DMS79 treated with DMSO at 0.1 percent for 48 hours (cell line): ENCODE results near the gene CAPZB.
A peak's percentile ranks its signal among the peaks of the same experiment; 100 is the strongest.
"Not testable (repeated sequence)": the region's sequence is repeated elsewhere in the genome, so short reads cannot be mapped to it uniquely, and the experiment has no call there.

Experiments used
- DNase-seq: peaks from one replicate; lab custom pipeline; 2025; lab: John Stamatoyannopoulos, UW

The CAPZB gene

GRCh38 chr1:19485362-19486187 lies at the start of gene CAPZB:
Gene CAPZB, minus strand, starts transcription at chr1:19485539. Its CDS starts 101 bp downstream, at chr1:19485438.
- DNase-seq: peak; percentile 78

DNA sequence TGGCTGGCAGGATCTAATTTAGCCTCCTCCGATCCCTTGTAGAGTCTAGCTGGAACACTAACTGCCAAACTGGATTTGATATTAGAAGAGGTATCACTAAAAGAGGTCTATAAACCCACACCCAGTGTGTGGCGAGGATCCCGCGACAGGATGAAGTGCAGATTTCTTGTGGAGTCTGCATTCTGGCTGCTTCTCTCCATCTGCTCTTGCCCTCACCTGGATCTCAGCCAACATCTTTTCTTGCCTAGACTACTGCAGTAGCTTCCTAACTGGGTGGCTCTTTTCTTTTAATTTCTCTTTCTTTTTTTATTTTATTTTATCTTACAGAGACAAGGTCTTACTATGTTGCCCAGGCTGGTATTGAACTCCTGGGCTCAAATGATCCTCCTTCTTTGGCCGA lies 48.9 kb upstream of the CAPZB start:
- DNase-seq: peak; percentile 73

DNA sequence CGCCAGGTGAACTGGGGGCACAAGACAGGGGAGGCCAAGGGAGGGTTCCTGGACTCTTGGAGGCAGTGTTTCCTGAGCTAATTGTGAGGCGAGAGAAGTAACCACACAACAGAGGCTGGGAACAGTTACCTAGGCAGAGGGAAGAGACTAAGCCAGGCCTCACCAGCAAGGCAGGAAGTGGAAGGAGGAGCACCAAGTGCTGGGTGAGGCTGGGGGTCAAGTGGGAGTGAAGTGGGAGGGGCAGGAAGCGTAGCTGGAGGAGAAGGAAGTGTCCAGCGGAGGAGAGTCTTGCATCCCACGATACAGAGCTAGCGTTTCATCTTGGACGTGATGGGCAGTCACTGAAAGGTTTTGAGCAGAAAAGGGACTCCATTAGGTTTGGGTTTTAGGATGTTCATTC lies 48.3 kb upstream of the CAPZB start:
- DNase-seq: peak; percentile 22

DNA sequence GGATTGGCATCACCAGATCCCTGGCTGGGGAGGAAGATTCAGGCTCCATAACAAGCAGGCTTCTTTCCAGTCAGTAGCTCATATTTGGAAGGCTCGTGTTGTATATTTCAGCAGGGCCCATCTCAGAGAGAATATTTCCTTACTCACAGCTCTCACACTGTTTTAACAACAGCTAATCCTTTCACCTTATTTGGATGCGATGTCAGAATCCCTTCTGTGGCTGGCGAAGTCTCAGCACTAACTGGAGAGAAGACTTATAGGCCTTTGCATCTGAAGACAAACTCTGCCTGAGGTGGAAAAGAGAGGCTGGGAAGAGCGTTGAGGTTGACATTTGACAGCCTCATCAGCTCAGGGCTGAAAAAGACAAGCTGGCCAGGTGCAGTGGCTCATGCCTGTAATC lies 47.2 kb upstream of the CAPZB start:
- DNase-seq: no peak

GRCh38 chr1:19529664-19530063 lies 44.3 kb upstream of the CAPZB start:
- DNase-seq: no peak

DNA sequence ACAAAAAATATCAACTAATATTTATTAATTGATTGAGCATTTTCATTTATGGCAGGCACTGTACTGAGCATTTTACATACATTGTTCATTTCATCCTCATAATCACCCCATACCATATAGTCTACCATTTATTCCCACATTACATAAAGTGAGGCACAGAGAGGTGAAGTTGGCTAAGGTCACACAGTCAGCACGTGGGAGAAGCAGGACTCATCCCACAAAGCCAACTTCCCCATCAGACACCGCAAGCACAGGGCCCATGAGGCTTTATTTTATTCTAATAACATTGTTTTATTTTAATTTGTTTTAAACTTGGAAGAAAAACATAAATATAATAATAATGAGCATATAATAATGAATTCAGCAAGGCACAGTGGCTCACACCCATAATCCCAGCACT lies 43.1 kb upstream of the CAPZB start:
- DNase-seq: no peak

- no peak for DNase-seq
These were observed 40.5 kb upstream of the CAPZB start for GRCh38 chr1:19525607-19526545.

GRCh38 chr1:19524791-19525190 lies 39.5 kb upstream of the CAPZB start:
- DNase-seq: no peak

- not testable (repeated sequence) for DNase-seq
These were observed 37.2 kb upstream of the CAPZB start for GRCh38 chr1:19522570-19522969.

DNA sequence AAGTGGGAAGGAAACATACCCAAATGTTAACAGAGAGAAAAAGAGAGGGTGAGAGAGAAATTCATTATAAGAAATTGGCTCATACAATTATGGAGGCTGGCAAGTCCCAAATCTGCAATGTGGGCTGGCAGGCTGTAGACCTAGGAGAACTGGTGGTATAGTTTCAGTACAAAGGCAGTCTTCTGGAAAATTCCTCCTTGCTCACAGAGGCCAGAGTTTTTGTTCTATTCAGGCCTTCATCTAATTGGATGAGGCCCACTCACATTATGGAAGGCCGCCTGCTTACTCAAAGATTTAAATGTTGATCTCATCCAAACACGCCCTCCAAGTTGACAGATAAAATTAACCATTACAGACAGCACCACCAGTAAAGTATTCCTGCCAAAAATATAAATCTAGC lies 36.1 kb upstream of the CAPZB start:
- DNase-seq: no peak

DNA sequence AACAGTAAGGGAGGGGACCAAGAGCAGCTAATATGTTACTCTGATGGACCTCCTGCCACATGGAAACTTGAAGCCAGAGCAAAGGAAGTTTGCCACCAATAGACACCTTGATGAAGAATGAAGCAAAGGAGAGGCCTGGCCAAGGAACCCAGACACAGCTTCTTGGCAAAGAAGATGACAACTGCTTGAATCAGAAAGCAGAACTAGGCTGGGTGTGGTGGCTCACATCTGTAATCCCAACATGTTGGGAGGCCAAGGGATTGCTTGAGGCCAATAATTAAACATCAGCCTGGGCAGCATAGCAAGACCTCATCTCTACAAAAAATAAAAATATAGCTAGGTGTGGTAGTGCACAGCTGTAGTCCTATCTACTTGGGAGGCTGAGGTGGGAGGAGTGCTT lies 31.7 kb upstream of the CAPZB start:
- DNase-seq: no peak

DNA sequence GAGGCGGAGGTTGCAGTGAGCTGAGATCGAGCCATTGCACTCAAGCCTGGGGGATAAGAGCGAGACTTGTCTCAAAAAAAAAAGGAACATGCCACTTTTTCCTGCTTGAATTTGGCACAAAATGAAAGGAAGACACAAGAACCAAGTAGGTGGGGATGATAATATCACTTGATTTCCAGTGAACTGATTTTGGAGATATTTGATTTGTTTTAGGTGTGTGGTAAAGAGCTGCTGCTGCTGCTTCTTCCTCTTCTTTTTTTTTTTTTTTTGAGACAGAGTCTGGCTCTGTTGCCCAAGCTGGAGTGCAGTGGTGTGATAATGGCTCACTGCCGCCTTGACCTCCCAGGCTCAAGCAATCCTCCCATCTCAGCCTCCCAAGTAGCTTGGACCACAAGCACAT lies 29.9 kb upstream of the CAPZB start:
- no peak for DNase-seq

GRCh38 chr1:19514391-19514831 lies 29.1 kb upstream of the CAPZB start:
- DNase-seq: no peak

DNA sequence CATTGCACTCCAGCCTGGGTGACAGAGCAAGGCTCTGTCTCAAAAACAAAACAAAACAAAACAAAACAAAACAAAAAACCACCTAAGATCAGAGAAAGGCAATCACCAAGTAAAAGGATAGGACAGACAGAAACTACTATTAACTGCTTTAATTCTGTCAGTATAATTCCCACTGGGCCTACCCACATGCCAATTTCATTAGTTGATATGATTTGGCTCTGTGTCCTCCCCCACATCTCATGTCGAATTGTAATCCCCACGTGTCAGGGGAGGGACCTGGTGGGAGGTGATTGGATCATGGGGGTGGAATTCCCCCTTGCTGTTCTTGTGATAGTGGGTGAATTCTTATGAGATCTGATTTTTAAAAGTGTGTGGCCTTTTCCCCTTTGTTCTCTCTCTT lies 27.2 kb upstream of the CAPZB start:
- no peak for DNase-seq

- DNase-seq: no peak
These were observed 25.8 kb upstream of the CAPZB start for GRCh38 chr1:19511116-19511515.

DNA sequence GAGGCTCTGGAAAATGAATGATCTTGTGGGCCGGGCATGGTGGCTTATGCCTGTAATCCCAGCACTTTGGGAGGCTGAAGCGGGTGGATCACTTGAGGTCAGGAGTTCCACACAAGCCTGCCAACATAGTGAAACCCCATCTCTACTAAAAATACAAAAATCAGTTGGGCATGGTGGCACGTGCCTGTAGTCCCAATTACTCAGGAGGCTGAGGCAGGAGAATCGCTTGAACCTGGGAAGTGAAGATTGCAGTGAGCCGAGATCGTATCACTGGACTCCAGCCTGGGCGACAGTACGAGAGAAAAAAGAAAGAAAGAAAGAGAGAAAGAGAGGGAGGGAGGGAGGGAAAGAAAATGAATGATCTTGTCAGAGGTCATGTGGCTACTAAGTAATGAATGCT lies 24.3 kb upstream of the CAPZB start:
- DNase-seq: not testable (repeated sequence)

DNA sequence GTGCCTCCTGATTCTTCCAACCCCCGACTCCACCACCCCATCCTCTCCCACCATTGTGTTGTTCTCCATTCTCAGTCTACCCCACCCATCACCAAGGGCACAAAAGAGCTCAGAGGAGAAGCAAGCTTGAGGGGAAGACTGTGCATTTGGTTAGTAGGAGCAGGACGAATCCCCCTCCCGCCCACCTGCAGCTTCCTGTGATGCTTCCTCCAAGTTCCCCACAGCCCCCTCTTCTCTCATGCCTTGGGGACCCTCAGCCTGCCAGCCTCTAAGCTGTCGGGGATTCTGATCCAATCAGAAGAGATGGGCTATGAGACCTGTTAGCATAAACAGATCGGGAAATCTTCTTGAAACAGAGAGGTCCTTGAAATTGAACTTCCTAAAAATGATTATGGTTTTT lies 22.2 kb upstream of the CAPZB start:
- no peak for DNase-seq

- DNase-seq: no peak
These were observed 20.5 kb upstream of the CAPZB start for GRCh38 chr1:19505693-19506457.

GRCh38 chr1:19504796-19505692 lies 19.7 kb upstream of the CAPZB start:
- peak; percentile 93 for DNase-seq

- DNase-seq: not testable (repeated sequence)
These were observed 16.9 kb upstream of the CAPZB start for GRCh38 chr1:19502284-19502683.

DNA sequence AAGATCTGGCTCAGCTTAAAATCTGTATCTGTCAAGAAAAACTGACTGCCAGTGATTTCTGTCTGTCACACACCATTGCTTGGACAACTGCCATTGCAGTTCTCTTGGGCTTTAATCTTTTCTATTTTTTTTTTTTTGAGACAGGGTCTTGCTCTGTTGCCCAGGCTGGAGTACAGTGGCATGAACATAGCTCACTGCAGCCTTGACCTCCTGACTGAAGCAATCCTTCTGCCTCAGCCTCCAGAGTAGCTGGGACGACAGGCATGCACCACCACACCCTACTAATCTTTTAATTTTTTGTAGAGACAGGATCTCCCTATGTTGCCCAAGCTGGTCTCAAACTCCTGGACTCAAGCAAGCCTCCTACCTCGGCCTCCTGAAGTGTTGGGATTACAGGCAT lies 14.5 kb upstream of the CAPZB start:
- DNase-seq: not testable (repeated sequence)
